Esophagus squamous epithelium (tissue), 4 donors: Measurements from ENCODE around the gene PDGFB.

ENCODE experiments used
- CTCF ChIP-seq, 6 experiments: fragments of 450-650 bp in 4 of 6; fragments of 200-600 bp in 2 of 6; sonication (generic) in 2 of 6; IDR thresholded peaks; one replicate each; pipeline ENCODE4 v1.5.1; 2016 to 2019; ENCODE audit warnings: antibody characterized with exemption in 6 of 6, mild to moderate bottlenecking in 4 of 6, moderate library complexity in 4 of 6
- POLR2A ChIP-seq, 4 donors: fragments of 450-650 bp; IDR thresholded peaks; one replicate each; pipeline ENCODE4 v1.6.1; 2017; ENCODE audit warnings: antibody characterized with exemption in 4 of 4, mild to moderate bottlenecking in 4 of 4, moderate library complexity in 3 of 4

GRCh38 chr22:39209756-39210155 is 35.0 kb downstream of the PDGFB start:
- TF ChIP-seq CTCF (IDR thresholded peaks at IDR 0.05) (no peak), POLR2A (IDR thresholded peaks at IDR 0.05) (no peak)
